Nephron (organoid): ENCODE data around the gene LPCAT3.
A peak's percentile ranks its signal among the peaks of the same experiment; 100 is the strongest.

Source experiments
- H3K27ac Mint-ChIP-seq, 3 experiments: 2 replicates each; pipeline ENCODE4 v1.8.0; 2020; ENCODE audit warnings: mixed read lengths in 3 of 3, mild to moderate bottlenecking in 2 of 3, moderate library complexity in 1 of 3
- H3K27me3 Mint-ChIP-seq: 2 replicates; pipeline ENCODE4 v1.8.0; 2021; ENCODE audit warnings: low read depth, mild to moderate bottlenecking, moderate library complexity, mixed read lengths
- H3K36me3 Mint-ChIP-seq: 2 replicates; pipeline ENCODE4 v1.8.0; 2020; ENCODE audit warnings: low read depth, mixed read lengths
- H3K4me1 Mint-ChIP-seq: 2 replicates; pipeline ENCODE4 v1.8.0; 2020; ENCODE audit warnings: mixed read lengths
- H3K4me3 Mint-ChIP-seq, 3 experiments: 2 replicates each; pipeline ENCODE4 v1.8.0; 2020; ENCODE audit warnings: mild to moderate bottlenecking in 3 of 3, mixed read lengths in 3 of 3, moderate library complexity in 2 of 3
- H3K9me3 Mint-ChIP-seq: 2 replicates; pipeline ENCODE4 v1.8.0; 2020; ENCODE audit warnings: mixed read lengths
- CTCF ChIP-seq, 3 experiments: fragments of 200-600 bp; sonication (generic); IDR thresholded peaks; one replicate each; pipeline ENCODE4 v1.5.0; 2021; ENCODE audit warnings: antibody characterized with exemption in 3 of 3; ENCODE audit not compliant: unreplicated experiment in 3 of 3

LPCAT3 gene

GRCh38 chr12:6950811-6951540 lies 67.3 kb downstream of the LPCAT3 start, which contains the start of gene PTPN6:
Gene PTPN6, plus strand, starts transcription at chr12:6951356. Its CDS starts 157 bp downstream, at chr12:6951513.
- peaks cover 4% of the 10 kb centered on the region for H3K27me3 Mint-ChIP-seq

GRCh38 chr12:6950401-6950801 lies 67.9 kb downstream of the LPCAT3 start:
- H3K4me3 Mint-ChIP-seq, result no peak overlapping the region
- peaks cover 4% of the 10 kb centered on the region for H3K27me3 Mint-ChIP-seq
- H3K9me3 Mint-ChIP-seq, result no peaks in the 10 kb centered on the region
- no peak overlapping the region for H3K27ac Mint-ChIP-seq
- peak in 1 of 3 experiments; percentile 16 for TF ChIP-seq CTCF (IDR thresholded peaks at IDR 0.05; ENCODE audit: unreplicated experiment in 3 of 3)
- H3K4me1 Mint-ChIP-seq, result peaks cover 17% of the 10 kb centered on the region
- H3K36me3 Mint-ChIP-seq, result no peaks in the 10 kb centered on the region

More at GRCh38 chr12:6950811-6951540, 67.3 kb downstream of the LPCAT3 start, which contains the start of gene PTPN6:
- TF ChIP-seq CTCF (IDR thresholded peaks at IDR 0.05; ENCODE audit: unreplicated experiment in 3 of 3), result no peak
- H3K4me1 Mint-ChIP-seq, result peaks cover 16% of the 10 kb centered on the region
- H3K4me3 Mint-ChIP-seq, result no peak within 1 kb of the TSS
- H3K36me3 Mint-ChIP-seq, result no peaks in the 10 kb centered on the region
- H3K9me3 Mint-ChIP-seq, result no peaks in the 10 kb centered on the region
- H3K27ac Mint-ChIP-seq, result no peak within 1 kb of the TSS

- H3K9me3 Mint-ChIP-seq, result no peaks in the 10 kb centered on the region
- H3K27ac Mint-ChIP-seq, result peak overlapping the region in 1 of 3 experiments; percentile 18
- TF ChIP-seq CTCF (IDR thresholded peaks at IDR 0.05; ENCODE audit: unreplicated experiment in 3 of 3), result no peak
- H3K36me3 Mint-ChIP-seq, result no peaks in the 10 kb centered on the region
- peaks cover 4% of the 10 kb centered on the region for H3K27me3 Mint-ChIP-seq
- peak overlapping the region in 2 of 3 experiments; percentile 32 to 46 for H3K4me3 Mint-ChIP-seq
- peaks cover 26% of the 10 kb centered on the region for H3K4me1 Mint-ChIP-seq
Observed at GRCh38 chr12:6948873-6949594, 69.2 kb downstream of the LPCAT3 start.

- TF ChIP-seq CTCF (IDR thresholded peaks at IDR 0.05; ENCODE audit: unreplicated experiment in 3 of 3), result no peak
- H3K4me1 Mint-ChIP-seq, result peaks cover 34% of the 10 kb centered on the region
- H3K4me3 Mint-ChIP-seq, result peak overlapping the region in 2 of 3 experiments; percentile 30 to 42
- peaks cover 4% of the 10 kb centered on the region for H3K27me3 Mint-ChIP-seq
- H3K27ac Mint-ChIP-seq, result no peak overlapping the region
- no peaks in the 10 kb centered on the region for H3K9me3 Mint-ChIP-seq
- no peaks in the 10 kb centered on the region for H3K36me3 Mint-ChIP-seq
Observed at GRCh38 chr12:6947615-6948014, 70.7 kb downstream of the LPCAT3 start.

GRCh38 chr12:6946920-6947374 lies 71.3 kb downstream of the LPCAT3 start:
- Mint-ChIP-seq H3K27ac (peak overlapping the region; percentile 4 to 84 (median 75)), H3K4me1 (peaks cover 39% of the 10 kb centered on the region), H3K9me3 (no peaks in the 10 kb centered on the region), H3K36me3 (peaks cover 4% of the 10 kb centered on the region), H3K27me3 (peaks cover 4% of the 10 kb centered on the region), H3K4me3 (peak overlapping the region; percentile 86 to 95 (median 92))
- no peak for TF ChIP-seq CTCF (IDR thresholded peaks at IDR 0.05; ENCODE audit: unreplicated experiment in 3 of 3)
